OCI-LY3 (cell line): ENCODE data around the gene ZNF407.

ENCODE experiments used
- H2AFZ ChIP-seq: fragments of 200-600, 300-600 bp; shearing (Covaris generic); 2 replicates; pipeline ENCODE4 v1.6.0; 2014; ENCODE audit warnings: antibody characterized with exemption, low read depth, low read length
- H3K27ac ChIP-seq: fragments of 200-600, 300-600 bp; sonication (generic); 2 replicates; pipeline ENCODE4 v1.5.1; 2014; ENCODE audit warnings: mild to moderate bottlenecking, low read length, moderate library complexity, mixed read lengths
- H3K27me3 ChIP-seq: fragments of 200-600, 300-600 bp; sonication (generic); 2 replicates; pipeline ENCODE4 v1.6.1; 2014; ENCODE audit warnings: low read depth, low read length, mixed read lengths
- H3K36me3 ChIP-seq: fragments of 200-600, 300-600 bp; sonication (generic); replicated peaks from 2 replicates; pipeline ENCODE3; 2014; ENCODE audit warnings: low read depth, low read length, mixed read lengths
- H3K4me1 ChIP-seq: fragments of 300-600, 200-600 bp; sonication (generic); 2 replicates; pipeline ENCODE4 v1.6.1; 2014; ENCODE audit warnings: low read length, mixed read lengths
- H3K4me2 ChIP-seq: fragments of 200-600, 300-600 bp; sonication (generic); 2 replicates; pipeline ENCODE4 v1.6.1; 2014; ENCODE audit warnings: low read length, mixed read lengths
- H3K4me3 ChIP-seq: fragments of 300-600, 200-600 bp; sonication (generic); 2 replicates; pipeline ENCODE4 v1.5.1; 2014; ENCODE audit warnings: antibody characterized with exemption, mild to moderate bottlenecking, low read length, moderate library complexity
- H3K79me2 ChIP-seq: fragments of 300-600, 200-600 bp; shearing (Covaris generic); 2 replicates; pipeline ENCODE4 v1.6.1; 2014; ENCODE audit warnings: mild to moderate bottlenecking, low read length, mixed read lengths
- H3K9ac ChIP-seq: fragments of 300-600, 200-600 bp; shearing (Covaris generic); 2 replicates; pipeline ENCODE4 v1.6.0; 2014; ENCODE audit warnings: mild to moderate bottlenecking, low read length, moderate library complexity
- H3K9me3 ChIP-seq: fragments of 200-600, 300-600 bp; shearing (Covaris generic); 2 replicates; pipeline ENCODE4 v1.6.1; 2014; ENCODE audit warnings: low read length, mixed read lengths; ENCODE audit not compliant: insufficient read depth
- H4K20me1 ChIP-seq: fragments of 200-600, 300-600 bp; sonication (generic); 2 replicates; pipeline ENCODE4 v1.6.1; 2016; ENCODE audit warnings: low read length, mixed read lengths; ENCODE audit not compliant: insufficient read depth
- CTCF ChIP-seq: fragments of 200-600, 300-600 bp; sonication (generic); IDR thresholded peaks from 2 replicates; pipeline ENCODE4 v1.5.1; 2014; ENCODE audit warnings: antibody characterized with exemption, low read length, low read depth
- EZH2phosphoT487 ChIP-seq: fragments of 200-600 bp; shearing (Covaris generic); IDR thresholded peaks from 2 replicates; pipeline ENCODE4 v1.6.1; 2018; ENCODE audit warnings: antibody characterized with exemption, mixed run types, low read depth

ZNF407 gene

GRCh38 chr18:74976331-74976909, 378.8 kb downstream of the ZNF407 start:
- Histone ChIP-seq H4K20me1 (no peaks in the 10 kb centered on the region), H2AFZ (no peak overlapping the region), H3K27ac (no peak overlapping the region), H3K4me1 (peaks cover 4% of the 10 kb centered on the region; the same call in 1 of the 2 replicates), H3K36me3 (no peaks in the 10 kb centered on the region), H3K4me3 (no peak overlapping the region), H3K79me2 (no peaks in the 10 kb centered on the region), H3K4me2 (no peak overlapping the region), H3K27me3 (no peaks in the 10 kb centered on the region), H3K9ac (no peak overlapping the region), H3K9me3 (no peaks in the 10 kb centered on the region)
- no peak for TF ChIP-seq CTCF
- TF ChIP-seq EZH2phosphoT487: no peak

DNA sequence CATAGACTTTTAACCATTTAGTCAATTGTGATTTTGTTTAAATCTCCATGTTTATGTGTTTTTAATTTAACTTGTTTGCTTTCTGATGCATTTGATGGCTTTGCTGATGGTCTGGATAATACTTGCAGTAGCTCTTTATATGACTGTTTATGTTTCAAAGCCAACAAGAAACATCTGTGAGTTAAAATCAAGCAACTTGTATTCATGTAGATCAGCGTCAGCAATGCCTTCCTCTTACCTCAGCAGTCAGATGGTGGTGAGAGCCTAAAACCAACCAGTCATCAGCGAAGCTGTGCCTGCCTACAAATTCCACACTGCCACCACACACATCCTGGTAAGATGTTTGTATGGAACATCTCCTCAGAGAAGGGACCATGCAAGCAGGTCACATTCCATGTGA, 379.4 kb downstream of the ZNF407 start:
- no peaks in the 10 kb centered on the region for H3K79me2 ChIP-seq
- TF ChIP-seq CTCF: no peak
- TF ChIP-seq EZH2phosphoT487: no peak
- H2AFZ ChIP-seq: no peak overlapping the region
- H3K4me1 ChIP-seq: peaks cover 4% of the 10 kb centered on the region; the same call in 1 of the 2 replicates
- no peak overlapping the region for H3K27ac ChIP-seq
- no peak overlapping the region for H3K4me2 ChIP-seq
- no peak overlapping the region for H3K4me3 ChIP-seq
- no peaks in the 10 kb centered on the region for H4K20me1 ChIP-seq
- no peaks in the 10 kb centered on the region for H3K27me3 ChIP-seq
- H3K36me3 ChIP-seq: no peaks in the 10 kb centered on the region
- H3K9me3 ChIP-seq: no peaks in the 10 kb centered on the region
- no peak overlapping the region for H3K9ac ChIP-seq

- no peak for TF ChIP-seq EZH2phosphoT487
- TF ChIP-seq CTCF: no peak
- Histone ChIP-seq H4K20me1 (no peaks in the 10 kb centered on the region), H3K9ac (no peak overlapping the region), H3K27ac (no peak overlapping the region), H3K36me3 (no peaks in the 10 kb centered on the region), H3K4me3 (no peak overlapping the region), H3K4me2 (no peak overlapping the region), H2AFZ (no peak overlapping the region), H3K27me3 (no peaks in the 10 kb centered on the region), H3K4me1 (no peaks in the 10 kb centered on the region), H3K79me2 (no peaks in the 10 kb centered on the region), H3K9me3 (no peaks in the 10 kb centered on the region)
These were observed 383.0 kb downstream of the ZNF407 start for GRCh38 chr18:74980669-74981068.

GRCh38 chr18:74981476-74981875, 383.8 kb downstream of the ZNF407 start:
- H4K20me1 ChIP-seq: no peaks in the 10 kb centered on the region
- no peaks in the 10 kb centered on the region for H3K4me1 ChIP-seq

More at GRCh38 chr18:74981476-74981875, 383.8 kb downstream of the ZNF407 start:
- no peak overlapping the region for H3K27ac ChIP-seq
- H3K4me3 ChIP-seq: no peak overlapping the region
- H3K9ac ChIP-seq: no peak overlapping the region
- no peaks in the 10 kb centered on the region for H3K27me3 ChIP-seq
- H2AFZ ChIP-seq: no peak overlapping the region
- no peaks in the 10 kb centered on the region for H3K9me3 ChIP-seq
- no peaks in the 10 kb centered on the region for H3K36me3 ChIP-seq
- no peaks in the 10 kb centered on the region for H3K79me2 ChIP-seq
- no peak overlapping the region for H3K4me2 ChIP-seq
- TF ChIP-seq EZH2phosphoT487: no peak
- TF ChIP-seq CTCF: no peak
